K562 (cell line): ENCODE data around the gene PPM1H.

Experiments used
- CBX3 ChIP-seq, 2 experiments: IDR thresholded peaks; 1 replicate in 1 of 2; 2 replicates in 1 of 2; pipeline ENCODE4 v1.6.1; 2012; ENCODE audit warnings: inconsistent platforms in 2 of 2, low read length in 2 of 2, borderline replicate concordance in 1 of 2, control low read depth in 1 of 2
- CTCF ChIP-seq, 3 experiments: IDR thresholded peaks in 2 of 3; conservative IDR thresholded peaks in 1 of 3; 2 replicates each; pipeline ENCODE4 v1.5.1; 2011 to 2012; ENCODE audit warnings: low read length in 3 of 3, mild to moderate bottlenecking in 3 of 3, control low read depth in 2 of 3, improper control_type of control experiment in 1 of 3, inconsistent platforms in 1 of 3, low read depth in 1 of 3, mixed read lengths in 1 of 3, moderate library complexity in 1 of 3; ENCODE audit not compliant: insufficient read depth in 2 of 3
- EZH2 ChIP-seq: IDR thresholded peaks from 2 replicates; pipeline ENCODE4 v1.6.1; 2012; ENCODE audit warnings: low read depth, mild to moderate bottlenecking, inconsistent platforms, low read length, borderline replicate concordance
- FOXP1 ChIP-seq: sonication (generic); formaldehyde crosslinking; IDR thresholded peaks from 2 replicates; pipeline ENCODE4 v1.8.0; 2022; ENCODE audit warnings: mild to moderate bottlenecking, missing genetic modification reagents
- GTF2F1 ChIP-seq: IDR thresholded peaks from 2 replicates; pipeline ENCODE4 v1.6.1; 2011; ENCODE audit warnings: low read depth, low read length, improper control_type of control experiment
- KDM4B ChIP-seq, 2 experiments: fragments of 450-650 bp in 1 of 2; sonication (generic) in 1 of 2; IDR thresholded peaks; 2 replicates each; pipeline ENCODE4 v1.6.1; 2016 to 2017; ENCODE audit warnings: borderline replicate concordance in 2 of 2, antibody characterized with exemption in 1 of 2, low read depth in 1 of 2, mild to moderate bottlenecking in 1 of 2
- MAFK ChIP-seq: IDR thresholded peaks from 2 replicates; pipeline ENCODE4 v1.6.1; 2011; ENCODE audit warnings: low read length, improper control_type of control experiment
- NFIC ChIP-seq: fragments of 450-650 bp; IDR thresholded peaks from 2 replicates; pipeline ENCODE4 v1.6.1; 2017; ENCODE audit warnings: mild to moderate bottlenecking, inconsistent platforms
- SMC3 ChIP-seq: conservative IDR thresholded peaks from 2 replicates; pipeline ENCODE4 v1.6.1; 2011; ENCODE audit warnings: low read depth, low read length, improper control_type of control experiment; ENCODE audit not compliant: insufficient read depth
- SOX6 ChIP-seq: fragments of 450-650 bp; IDR thresholded peaks from 2 replicates; pipeline ENCODE4 v1.6.1; 2014; ENCODE audit warnings: mild to moderate bottlenecking
- ZBTB11 ChIP-seq, 3 experiments: fragments of 200-800 bp in 1 of 3; fragments of 250-450 bp in 1 of 3; fragments of 450-650 bp in 1 of 3; sonication (Bioruptor Pico) in 1 of 3; sonication (Bioruptor generic) in 1 of 3; formaldehyde crosslinking in 1 of 3; IDR thresholded peaks; 2 replicates each; pipeline versions ENCODE4 v1.6.1 to v1.8.0; 2016 to 2022; ENCODE audit warnings: mild to moderate bottlenecking in 2 of 3, missing genetic modification characterization in 2 of 3, missing compliant biosample characterization in 1 of 3, moderate library complexity in 1 of 3
- ZFP36 ChIP-seq: fragments of 150-350 bp; IDR thresholded peaks from 2 replicates; pipeline ENCODE4 v1.6.1; 2018; ENCODE audit warnings: low read length, low read depth; ENCODE audit not compliant: partially characterized antibody
- ZNF133 ChIP-seq: fragments of 250-450 bp; sonication (Bioruptor Pico); IDR thresholded peaks from 2 replicates; pipeline ENCODE4 v1.4.0; 2020; ENCODE audit warnings: mild to moderate bottlenecking
- TF ChIP-seq, protein P1 (sequence below): fragments of 250-450 bp; sonication (Bioruptor Pico); IDR thresholded peaks from 2 replicates; pipeline ENCODE4 v1.5.0; 2020; ENCODE audit warnings: mild to moderate bottlenecking, borderline replicate concordance

DNA sequence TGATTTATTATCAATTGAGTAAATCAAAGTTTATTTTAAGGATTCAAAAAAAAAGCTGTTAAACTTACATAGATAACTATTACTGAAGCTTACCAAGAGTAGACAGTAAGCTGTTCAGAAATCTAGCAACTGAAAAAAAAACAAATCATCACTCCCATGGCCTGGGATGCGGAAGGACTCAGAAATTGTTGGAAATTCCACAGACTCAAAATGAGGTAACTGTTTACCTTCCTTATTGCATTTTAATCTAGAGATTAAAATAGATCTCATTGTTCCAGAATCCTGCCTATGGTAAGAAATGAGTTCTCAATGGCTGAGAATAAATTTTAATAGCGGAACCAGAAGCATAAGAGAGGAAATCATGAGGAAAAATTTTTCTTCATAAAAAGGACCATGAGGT lies 87.2 kb downstream of the PPM1H start:
- TF ChIP-seq NFIC (no peak), SOX6 (no peak), ZNF133 (CRISPR knock-in tag) (no peak), KDM4B (IDR thresholded peaks at IDR 0.05; ENCODE audit: borderline replicate concordance in 2 of 2, low read depth in 1 of 2) (no peak), EZH2 (no peak), CBX3 (IDR thresholded peaks at IDR 0.05; ENCODE audit: borderline replicate concordance in 1 of 2, low read length in 2 of 2) (no peak), SMC3 (no peak), MAFK (no peak), CTCF (IDR thresholded peaks at IDR 0.05 in 2 of 3, conservative IDR thresholded peaks at IDR 0.05 in 1 of 3; ENCODE audit: insufficient read depth in 2 of 3, low read depth in 1 of 3, low read length in 3 of 3) (no peak), GTF2F1 (no peak), ZBTB11 (CRISPR knock-in tag; IDR thresholded peaks at IDR 0.05) (no peak), FOXP1 (CRISPR knock-in tag) (no peak), ZFP36 (no peak)
- TF ChIP-seq, protein P1, sequence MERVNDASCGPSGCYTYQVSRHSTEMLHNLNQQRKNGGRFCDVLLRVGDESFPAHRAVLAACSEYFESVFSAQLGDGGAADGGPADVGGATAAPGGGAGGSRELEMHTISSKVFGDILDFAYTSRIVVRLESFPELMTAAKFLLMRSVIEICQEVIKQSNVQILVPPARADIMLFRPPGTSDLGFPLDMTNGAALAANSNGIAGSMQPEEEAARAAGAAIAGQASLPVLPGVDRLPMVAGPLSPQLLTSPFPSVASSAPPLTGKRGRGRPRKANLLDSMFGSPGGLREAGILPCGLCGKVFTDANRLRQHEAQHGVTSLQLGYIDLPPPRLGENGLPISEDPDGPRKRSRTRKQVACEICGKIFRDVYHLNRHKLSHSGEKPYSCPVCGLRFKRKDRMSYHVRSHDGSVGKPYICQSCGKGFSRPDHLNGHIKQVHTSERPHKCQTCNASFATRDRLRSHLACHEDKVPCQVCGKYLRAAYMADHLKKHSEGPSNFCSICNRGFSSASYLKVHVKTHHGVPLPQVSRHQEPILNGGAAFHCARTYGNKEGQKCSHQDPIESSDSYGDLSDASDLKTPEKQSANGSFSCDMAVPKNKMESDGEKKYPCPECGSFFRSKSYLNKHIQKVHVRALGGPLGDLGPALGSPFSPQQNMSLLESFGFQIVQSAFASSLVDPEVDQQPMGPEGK (CRISPR knock-in tag) = no peak
